ENCODE results near the gene MEGF11. TPM values are rescaled to one million over a fixed set of nuclear protein-coding genes. Genes with fewer than 3 reads are reported as not detected.

MEGF11 gene
- total RNA-seq, 1 experiment from 2014 or later: 0.09 TPM

DNA sequence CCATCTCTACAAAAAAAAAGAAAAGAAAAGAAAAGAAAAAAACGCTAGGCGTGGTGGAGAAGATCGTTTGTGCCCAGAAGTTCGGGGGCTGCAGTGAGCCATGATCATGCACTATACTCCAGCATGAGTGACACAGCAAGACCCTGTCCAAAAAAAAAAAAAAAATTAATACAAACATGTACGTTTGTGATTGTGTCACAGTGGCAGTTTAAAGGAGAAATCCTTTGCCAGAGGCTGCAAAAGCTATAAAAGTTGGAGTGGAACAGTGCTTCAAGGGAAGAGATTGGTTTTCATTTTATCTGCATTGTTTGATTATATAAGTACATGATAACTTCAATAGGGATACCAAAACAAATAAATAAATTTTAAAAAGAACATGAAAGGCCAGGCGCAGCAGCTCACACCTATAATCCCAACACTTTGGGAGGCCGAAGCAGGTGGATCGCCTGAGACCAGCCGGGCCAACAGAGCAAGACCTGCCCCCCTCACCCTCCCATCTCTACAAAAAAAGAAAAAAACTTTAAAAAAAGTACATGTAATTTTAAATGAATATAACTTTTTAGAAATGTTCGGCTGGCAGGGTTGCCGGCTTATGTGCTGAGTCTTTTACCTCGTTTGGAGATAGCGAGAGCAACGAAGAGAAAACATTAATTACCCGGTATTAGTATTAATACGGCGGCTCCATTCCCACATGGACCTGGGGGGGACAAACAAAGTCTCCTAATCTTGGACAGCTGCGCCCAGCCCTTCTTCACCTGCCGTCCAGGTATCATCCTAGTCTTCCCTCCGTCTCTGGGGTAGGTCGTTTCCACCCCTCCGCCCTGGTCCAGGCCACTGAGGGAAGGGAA is 39.2 kb upstream of the MEGF11 start:
- Mint-ChIP-seq H3K27me3 (ENCODE audit: insufficient read depth, unreplicated experiment) (no peaks in the 10 kb centered on the region), H3K4me3 (ENCODE audit: unreplicated experiment) (peak overlapping the region; percentile 83), H3K9me3 (ENCODE audit: unreplicated experiment) (no peaks in the 10 kb centered on the region), H3K4me1 (ENCODE audit: insufficient read depth, unreplicated experiment) (peaks cover 11% of the 10 kb centered on the region), H3K27ac (ENCODE audit: low read depth, unreplicated experiment) (peak overlapping the region; percentile 75), H3K36me3 (ENCODE audit: insufficient read depth, unreplicated experiment) (peaks cover 18% of the 10 kb centered on the region)
- ChIA-PET POLR2A (interaction anchor here (0.6 to 3.5 kb wide), 18 partner anchors 9 to 682 kb away, joined by 3 to 28 read pairs (median 6); partner anchors contain the start of genes DENND4A, INTS14, MAP2K1 and RAB11A), CTCF (interaction anchor here (0.6 to 1.2 kb wide), 5 partner anchors 10 to 654 kb away, joined by 3 to 6 read pairs (median 3); no protein-coding TSS in a partner anchor)
- TSS peak; percentile 60 for BruUV-seq (replicated peaks)
- no peak for DNase-seq (ENCODE audit: unreplicated experiment)
- no peak for TF ChIP-seq CTCF (IDR thresholded peaks at IDR 0.05; ENCODE audit: unreplicated experiment)
- intact Hi-C loops (cut with micrococcal nuclease): loop anchor here (5.0 kb wide), 1 partner anchor 95 kb away; the partner anchor contains the start of gene MAP2K1

GRCh38 chr15:66291816-66292570 is 38.4 kb upstream of the MEGF11 start:
- peak overlapping the region; percentile 83 for H3K4me3 Mint-ChIP-seq (ENCODE audit: unreplicated experiment)
- intact Hi-C loops (cut with micrococcal nuclease): loop anchor here (5.0 kb wide), 1 partner anchor 95 kb away; the partner anchor contains the start of gene MAP2K1

DNA sequence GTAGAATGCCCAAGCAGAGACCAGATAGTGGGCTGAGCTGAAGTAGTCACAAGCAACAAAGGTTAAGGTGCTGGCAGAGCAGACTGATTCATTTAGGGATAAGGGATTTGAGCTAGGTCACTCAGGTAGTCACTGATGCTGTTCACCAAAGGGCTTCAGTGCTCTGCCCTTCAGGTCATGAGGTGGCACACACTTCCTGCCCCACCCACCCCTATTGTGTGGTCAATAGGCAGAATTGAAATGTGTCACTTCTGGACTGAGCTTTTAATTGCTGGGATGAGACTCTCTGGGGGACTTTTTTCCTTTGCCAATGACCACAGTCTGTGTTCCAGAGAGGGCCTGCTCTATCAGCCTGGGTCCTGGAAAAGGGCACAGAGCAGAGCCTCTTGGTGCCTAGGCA is 37.0 kb upstream of the MEGF11 start:
- H3K27me3 Mint-ChIP-seq (ENCODE audit: insufficient read depth, unreplicated experiment): no peaks in the 10 kb centered on the region
- H3K36me3 Mint-ChIP-seq (ENCODE audit: insufficient read depth, unreplicated experiment): peaks cover 4% of the 10 kb centered on the region
- H3K27ac Mint-ChIP-seq (ENCODE audit: low read depth, unreplicated experiment): no peak overlapping the region
- H3K4me1 Mint-ChIP-seq (ENCODE audit: insufficient read depth, unreplicated experiment): peaks cover 11% of the 10 kb centered on the region
- no peak for TF ChIP-seq CTCF (IDR thresholded peaks at IDR 0.05; ENCODE audit: unreplicated experiment)
- H3K9me3 Mint-ChIP-seq (ENCODE audit: unreplicated experiment): no peaks in the 10 kb centered on the region
- intact Hi-C loops (cut with micrococcal nuclease): loop anchor here (5.0 kb wide), 1 partner anchor 97 kb away; the partner anchor contains the start of gene MAP2K1
- no peak for DNase-seq (ENCODE audit: unreplicated experiment)
- no TSS peak for BruUV-seq (replicated peaks)
- CTCF ChIA-PET: interaction anchor here (1.0 to 2.3 kb wide), 2 partner anchors 208 to 374 kb away, joined by 3 to 5 read pairs; no protein-coding TSS in a partner anchor
- POLR2A ChIA-PET: no interaction called here
- no peak overlapping the region for H3K4me3 Mint-ChIP-seq (ENCODE audit: unreplicated experiment)

More at GRCh38 chr15:66291816-66292570, 38.4 kb upstream of the MEGF11 start:
- CTCF ChIA-PET: interaction anchor here (0.6 to 2.3 kb wide), 4 partner anchors 44 to 374 kb away, joined by 3 to 6 read pairs (median 4); no protein-coding TSS in a partner anchor
- POLR2A ChIA-PET: interaction anchor here (0.7 to 3.5 kb wide), 14 partner anchors 9 to 1249 kb away, joined by 3 to 12 read pairs (median 4); partner anchors contain the start of genes DENND4A, INTS14, RAB11A and SNAPC5
- BruUV-seq (replicated peaks): no TSS peak
- H3K27ac Mint-ChIP-seq (ENCODE audit: low read depth, unreplicated experiment): peak overlapping the region; percentile 75
- DNase-seq (ENCODE audit: unreplicated experiment): no peak
- H3K4me1 Mint-ChIP-seq (ENCODE audit: insufficient read depth, unreplicated experiment): peaks cover 11% of the 10 kb centered on the region
- TF ChIP-seq CTCF (IDR thresholded peaks at IDR 0.05; ENCODE audit: unreplicated experiment): no peak
- H3K36me3 Mint-ChIP-seq (ENCODE audit: insufficient read depth, unreplicated experiment): peaks cover 10% of the 10 kb centered on the region
- H3K27me3 Mint-ChIP-seq (ENCODE audit: insufficient read depth, unreplicated experiment): no peaks in the 10 kb centered on the region
- no peaks in the 10 kb centered on the region for H3K9me3 Mint-ChIP-seq (ENCODE audit: unreplicated experiment)
